Activated CD4-positive, alpha-beta T cell treated with anti-CD3 and anti-CD28 coated beads, Interleukin-2, amount 50 U/mL, for 16 hours (primary cell): Measurements from ENCODE around the gene VIT.

Source experiments
- DNase-seq: peaks from one replicate; pipeline ENCODE4 v3.0.0-alpha.2; 2020

Gene VIT

GRCh38 chr2:36711741-36712314 lies 15.3 kb downstream of the VIT start:
- DNase-seq: no peak

- DNase-seq: no peak
These were observed 16.8 kb downstream of the VIT start for GRCh38 chr2:36713310-36713709.

GRCh38 chr2:36716111-36716510 lies 19.6 kb downstream of the VIT start:
- no peak for DNase-seq

GRCh38 chr2:36717603-36718266 lies 21.2 kb downstream of the VIT start:
- DNase-seq: no peak

- DNase-seq: no peak
These were observed 31.0 kb downstream of the VIT start for GRCh38 chr2:36727550-36727949.

- no peak for DNase-seq
These were observed 32.6 kb downstream of the VIT start for GRCh38 chr2:36729067-36729466.

GRCh38 chr2:36731941-36732672 lies 35.6 kb downstream of the VIT start:
- no peak for DNase-seq

GRCh38 chr2:36732673-36733036 lies 36.1 kb downstream of the VIT start:
- no peak for DNase-seq

GRCh38 chr2:36733215-36733614 lies 36.7 kb downstream of the VIT start:
- DNase-seq: no peak

- no peak for DNase-seq
These were observed 37.8 kb downstream of the VIT start for GRCh38 chr2:36734304-36734703.

GRCh38 chr2:36737131-36737750 lies 40.7 kb downstream of the VIT start:
- DNase-seq: no peak

GRCh38 chr2:36740061-36740460 lies 43.6 kb downstream of the VIT start:
- DNase-seq: no peak

GRCh38 chr2:36741188-36741837 lies 44.8 kb downstream of the VIT start:
- no peak for DNase-seq

GRCh38 chr2:36743954-36744353 lies 47.4 kb downstream of the VIT start:
- DNase-seq: no peak

- DNase-seq: no peak
These were observed 51.7 kb downstream of the VIT start for GRCh38 chr2:36748166-36748565.

GRCh38 chr2:36750101-36750500 lies 53.6 kb downstream of the VIT start:
- no peak for DNase-seq

- DNase-seq: no peak
These were observed 57.3 kb downstream of the VIT start for GRCh38 chr2:36753706-36754221.

GRCh38 chr2:36754578-36754977 lies 58.1 kb downstream of the VIT start:
- DNase-seq: no peak

- no peak for DNase-seq
These were observed 59.9 kb downstream of the VIT start for GRCh38 chr2:36756438-36756837.

- DNase-seq: no peak
These were observed 66.4 kb downstream of the VIT start for GRCh38 chr2:36762764-36763490.

- no peak for DNase-seq
These were observed 72.6 kb downstream of the VIT start for GRCh38 chr2:36769106-36769505.

GRCh38 chr2:36770542-36771287 lies 74.2 kb downstream of the VIT start:
- peak; percentile 55 for DNase-seq
